ENCODE data around the gene LMAN2.

Gene LMAN2

GRCh38 chr5:177291735-177292134, 59.7 kb downstream of the LMAN2 start:
- Histone ChIP-seq H3K27ac (ENCODE audit: low read length) (0 out of 2 replicates have a peak overlapping the region, but pooled peaks have one; percentile 82), H3K9me2 (replicated peaks; ENCODE audit: insufficient read depth, low read length) (no peaks in the 10 kb centered on the region), H3K4me3 (ENCODE audit: low read length) (no peak overlapping the region), H3K79me2 (ENCODE audit: low read length) (no peaks in the 10 kb centered on the region; the same call in 1 of the 2 replicates), H3K4me2 (ENCODE audit: low read depth, low read length) (no peak overlapping the region; the same call in 1 of the 2 replicates), H3K4me1 (ENCODE audit: low read length) (peaks cover 35% of the 10 kb centered on the region), H3K9ac (ENCODE audit: low read length) (no peak overlapping the region), H3K9me3 (replicated peaks; ENCODE audit: insufficient read depth, low read length) (no peaks in the 10 kb centered on the region), H2AFZ (ENCODE audit: low read length) (no peak overlapping the region), H3K27me3 (replicated peaks; ENCODE audit: insufficient read depth, low read length) (no peaks in the 10 kb centered on the region), H3F3A (ENCODE audit: insufficient read depth, low read length) (peaks cover 31% of the 10 kb centered on the region), H4K20me1 (ENCODE audit: insufficient read depth, low read length) (no peaks in the 10 kb centered on the region), H3K36me3 (replicated peaks; ENCODE audit: insufficient read depth, low read length) (no peaks in the 10 kb centered on the region; the same call in 1 of the 2 replicates)
- no peak for DNase-seq
- TF ChIP-seq CTCF (IDR thresholded peaks at IDR 0.05; ENCODE audit: low read length) (no peak), EZH2phosphoT487 (IDR thresholded peaks at IDR 0.05; ENCODE audit: low read length) (no peak), EZH2 (optimal IDR thresholded peaks at IDR 0.05; ENCODE audit: low read depth, low read length) (no peak)

DNA sequence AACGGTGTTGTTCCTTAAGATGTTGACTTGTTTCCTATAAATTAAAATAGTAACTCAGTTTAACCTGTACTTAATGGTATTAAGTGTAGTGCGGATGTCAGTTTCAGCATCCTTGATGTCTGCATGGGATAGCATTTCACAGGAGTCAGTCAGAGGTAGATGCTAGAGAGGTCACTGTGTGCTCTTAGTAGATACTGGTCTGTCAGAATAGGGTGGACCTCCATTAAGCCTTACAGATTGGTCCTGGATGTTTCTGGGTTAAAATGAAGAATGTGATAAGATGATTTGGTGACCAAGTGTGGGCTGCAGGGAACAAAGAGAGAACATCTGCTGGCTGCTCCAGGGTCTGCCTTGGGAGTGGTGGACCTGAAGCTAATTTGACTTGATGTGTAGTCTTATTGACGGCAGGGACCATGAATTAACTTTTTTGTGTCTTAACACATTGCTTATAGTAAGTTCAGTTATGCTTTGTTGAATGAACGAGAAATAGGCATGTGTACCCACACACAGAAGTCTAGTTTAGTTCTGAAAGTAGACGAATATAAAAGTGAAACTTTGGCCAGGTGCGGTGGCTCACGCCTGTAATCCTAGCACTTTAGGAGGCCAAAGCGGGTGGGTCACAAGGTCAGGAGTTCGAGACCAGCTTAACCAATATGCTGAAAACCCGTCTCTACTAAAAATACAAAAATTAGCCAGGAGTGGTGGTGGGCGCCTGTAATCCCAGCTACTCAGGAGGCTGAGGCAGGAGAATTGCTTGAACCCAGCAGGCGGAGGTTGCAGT, 60.5 kb downstream of the LMAN2 start:
- Histone ChIP-seq H3K79me2 (ENCODE audit: low read length) (no peaks in the 10 kb centered on the region; the same call in 1 of the 2 replicates), H3K9me3 (replicated peaks; ENCODE audit: insufficient read depth, low read length) (no peaks in the 10 kb centered on the region), H3K36me3 (replicated peaks; ENCODE audit: insufficient read depth, low read length) (no peaks in the 10 kb centered on the region; the same call in 1 of the 2 replicates), H4K20me1 (ENCODE audit: insufficient read depth, low read length) (no peaks in the 10 kb centered on the region), H3K9ac (ENCODE audit: low read length) (peak overlapping the region; percentile 26), H3F3A (ENCODE audit: insufficient read depth, low read length) (peaks cover 28% of the 10 kb centered on the region), H3K4me1 (ENCODE audit: low read length) (peaks cover 28% of the 10 kb centered on the region), H3K4me3 (ENCODE audit: low read length) (peak overlapping the region; percentile 13), H3K9me2 (replicated peaks; ENCODE audit: insufficient read depth, low read length) (no peaks in the 10 kb centered on the region), H3K27ac (ENCODE audit: low read length) (peak overlapping the region; percentile 82), H3K4me2 (ENCODE audit: low read depth, low read length) (peak overlapping the region; percentile 62), H2AFZ (ENCODE audit: low read length) (no peak overlapping the region), H3K27me3 (replicated peaks; ENCODE audit: insufficient read depth, low read length) (no peaks in the 10 kb centered on the region)
- DNase-seq, result peak; percentile 93
- TF ChIP-seq EZH2 (optimal IDR thresholded peaks at IDR 0.05; ENCODE audit: low read depth, low read length) (no peak), CTCF (IDR thresholded peaks at IDR 0.05; ENCODE audit: low read length) (no peak), EZH2phosphoT487 (IDR thresholded peaks at IDR 0.05; ENCODE audit: low read length) (no peak)

DNA sequence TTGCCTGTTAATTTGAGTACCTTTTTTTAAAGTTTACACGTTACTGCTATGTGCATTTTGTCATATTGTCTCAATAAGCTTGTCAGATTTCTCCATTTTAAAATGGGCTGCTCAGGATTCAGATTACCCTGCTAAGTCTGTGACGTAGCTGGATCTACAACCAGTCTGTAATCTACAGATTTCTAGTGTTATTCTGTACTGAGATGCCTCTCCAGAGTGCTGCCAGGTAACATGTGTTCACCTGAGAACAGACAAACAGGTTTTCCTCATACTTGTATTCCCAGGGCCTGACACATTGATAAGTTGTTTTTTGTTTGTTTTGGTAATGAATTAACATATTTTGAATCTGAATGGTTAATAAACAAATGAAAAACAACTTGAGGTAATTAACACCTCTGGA, 63.3 kb downstream of the LMAN2 start:
- Histone ChIP-seq H3K4me2 (ENCODE audit: low read depth, low read length) (no peak overlapping the region), H3K27me3 (replicated peaks; ENCODE audit: insufficient read depth, low read length) (no peaks in the 10 kb centered on the region), H4K20me1 (ENCODE audit: insufficient read depth, low read length) (no peaks in the 10 kb centered on the region), H3K9ac (ENCODE audit: low read length) (no peak overlapping the region), H3K36me3 (replicated peaks; ENCODE audit: insufficient read depth, low read length) (no peaks in the 10 kb centered on the region), H3K27ac (ENCODE audit: low read length) (no peak overlapping the region), H3K4me1 (ENCODE audit: low read length) (peaks cover 22% of the 10 kb centered on the region), H3K9me2 (replicated peaks; ENCODE audit: insufficient read depth, low read length) (no peaks in the 10 kb centered on the region), H2AFZ (ENCODE audit: low read length) (no peak overlapping the region), H3K79me2 (ENCODE audit: low read length) (no peaks in the 10 kb centered on the region), H3F3A (ENCODE audit: insufficient read depth, low read length) (peaks cover 28% of the 10 kb centered on the region), H3K4me3 (ENCODE audit: low read length) (no peak overlapping the region), H3K9me3 (replicated peaks; ENCODE audit: insufficient read depth, low read length) (no peaks in the 10 kb centered on the region)
- TF ChIP-seq EZH2 (optimal IDR thresholded peaks at IDR 0.05; ENCODE audit: low read depth, low read length), result no peak
- TF ChIP-seq CTCF (IDR thresholded peaks at IDR 0.05; ENCODE audit: low read length), result no peak
- no peak for TF ChIP-seq EZH2phosphoT487 (IDR thresholded peaks at IDR 0.05; ENCODE audit: low read length)
- no peak for DNase-seq
